Adipose tissue (tissue), 3 donors: Measurements from ENCODE around the gene EPG5. TPM values are rescaled to one million over a fixed set of nuclear protein-coding genes. Genes with fewer than 3 reads are reported as not detected.

Experiments
- polyA plus RNA-seq, 3 donors: library from polyadenylated mRNA; stranded (reverse); fragments of 200-250 nt; gene quantifications; one replicate each; pipeline ENCODE4 v1.2.3, GENCODE V29; 2013
- donor health status: healthy with polysubstance abuse.
- donor health status: Bipolar disorder and iron deficiency.
- donor health status: healthy.

The EPG5 gene
- polyA plus RNA-seq, 3 donors = 2.9 to 4.6 (median 3.7) TPM

Other genes starting within 250 kb of the EPG5 start
- 1 to 10 TPM in 2 of 3 donors, under 1 TPM in 1; 0.40 to 2.7 (median 2.2) TPM for gene SLC14A1, start 243.1 kb downstream of the EPG5 start, polyA plus RNA-seq
- gene SIGLEC15, start 141.7 kb downstream of the EPG5 start, polyA plus RNA-seq = under 1 TPM; 0.03 to 0.13 (median 0.11) TPM
- 1 to 10 TPM; 2.2 to 5.1 (median 2.9) TPM for gene PSTPIP2, start 104.9 kb upstream of the EPG5 start, polyA plus RNA-seq
- 100 to 1,000 TPM; 248 to 476 (median 326) TPM for gene ATP5F1A, start 131.0 kb upstream of the EPG5 start, polyA plus RNA-seq
- 10 to 100 TPM; 11.1 to 27.4 (median 11.6) TPM for gene HAUS1, start 137.1 kb upstream of the EPG5 start, polyA plus RNA-seq